ENCODE data around the gene SOS2. TPM values are rescaled to one million over a fixed set of nuclear protein-coding genes. Genes with fewer than 3 reads are reported as not detected.

The SOS2 gene
- total RNA-seq, 1 experiment from 2014 or later, result 20.3 TPM

DNA sequence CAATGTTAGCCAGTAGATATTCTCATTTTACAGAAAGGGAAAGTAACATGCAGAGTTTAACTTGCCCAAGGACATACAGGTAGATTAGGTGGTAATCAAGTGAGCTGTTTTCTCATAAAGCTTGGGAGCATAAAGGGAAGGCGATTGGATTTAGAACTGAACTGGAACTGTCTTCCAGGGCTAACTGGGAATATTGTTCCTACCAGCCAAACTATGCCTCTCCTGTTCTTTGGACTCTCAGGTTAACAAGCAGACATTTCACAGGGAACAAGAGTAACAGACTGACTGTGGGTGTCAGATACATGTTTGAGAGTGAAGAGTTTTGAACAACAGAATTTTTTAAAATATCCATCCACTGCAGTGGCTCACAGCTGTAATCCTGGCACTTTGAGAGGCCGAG lies 130.6 kb downstream of the SOS2 start:
- no TSS peak for BruUV-seq (replicated peaks)
- H3K27me3 ChIP-seq (replicated peaks; ENCODE audit: insufficient read depth, low read depth, low read length, poor library complexity), result no peaks in the 10 kb centered on the region
- DNase-seq (ENCODE audit: low spot score), result no peak
- no peak overlapping the region for H3K27ac ChIP-seq (ENCODE audit: low read depth, low read length, poor library complexity, severe bottlenecking)
- ChIA-PET CTCF (no interaction called here), POLR2A (ENCODE audit: low non-redundant PET) (no interaction called here)
- TF ChIP-seq EZH2 (IDR thresholded peaks at IDR 0.05; ENCODE audit: borderline replicate concordance, low read depth, low read length, poor library complexity, severe bottlenecking), result no peak
- TF ChIP-seq, protein P1, sequence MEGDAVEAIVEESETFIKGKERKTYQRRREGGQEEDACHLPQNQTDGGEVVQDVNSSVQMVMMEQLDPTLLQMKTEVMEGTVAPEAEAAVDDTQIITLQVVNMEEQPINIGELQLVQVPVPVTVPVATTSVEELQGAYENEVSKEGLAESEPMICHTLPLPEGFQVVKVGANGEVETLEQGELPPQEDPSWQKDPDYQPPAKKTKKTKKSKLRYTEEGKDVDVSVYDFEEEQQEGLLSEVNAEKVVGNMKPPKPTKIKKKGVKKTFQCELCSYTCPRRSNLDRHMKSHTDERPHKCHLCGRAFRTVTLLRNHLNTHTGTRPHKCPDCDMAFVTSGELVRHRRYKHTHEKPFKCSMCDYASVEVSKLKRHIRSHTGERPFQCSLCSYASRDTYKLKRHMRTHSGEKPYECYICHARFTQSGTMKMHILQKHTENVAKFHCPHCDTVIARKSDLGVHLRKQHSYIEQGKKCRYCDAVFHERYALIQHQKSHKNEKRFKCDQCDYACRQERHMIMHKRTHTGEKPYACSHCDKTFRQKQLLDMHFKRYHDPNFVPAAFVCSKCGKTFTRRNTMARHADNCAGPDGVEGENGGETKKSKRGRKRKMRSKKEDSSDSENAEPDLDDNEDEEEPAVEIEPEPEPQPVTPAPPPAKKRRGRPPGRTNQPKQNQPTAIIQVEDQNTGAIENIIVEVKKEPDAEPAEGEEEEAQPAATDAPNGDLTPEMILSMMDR (conservative IDR thresholded peaks at IDR 0.05; ENCODE audit: low read depth, low read length), result no peak
- H3K4me3 ChIP-seq (ENCODE audit: low read depth, low read length, poor library complexity, severe bottlenecking), result no peak overlapping the region
- intact Hi-C loops (cut with micrococcal nuclease; ENCODE audit: unreplicated experiment), result no loop called here
- H3K36me3 ChIP-seq (ENCODE audit: insufficient read depth, low read length, poor library complexity, severe bottlenecking), result no peaks in the 10 kb centered on the region
- no peaks in the 10 kb centered on the region for H3K9me3 ChIP-seq (ENCODE audit: low read depth, low read length, poor library complexity, severe bottlenecking)
- H3K4me1 ChIP-seq (ENCODE audit: insufficient read depth, low read length, poor library complexity, severe bottlenecking), result no peaks in the 10 kb centered on the region

DNA sequence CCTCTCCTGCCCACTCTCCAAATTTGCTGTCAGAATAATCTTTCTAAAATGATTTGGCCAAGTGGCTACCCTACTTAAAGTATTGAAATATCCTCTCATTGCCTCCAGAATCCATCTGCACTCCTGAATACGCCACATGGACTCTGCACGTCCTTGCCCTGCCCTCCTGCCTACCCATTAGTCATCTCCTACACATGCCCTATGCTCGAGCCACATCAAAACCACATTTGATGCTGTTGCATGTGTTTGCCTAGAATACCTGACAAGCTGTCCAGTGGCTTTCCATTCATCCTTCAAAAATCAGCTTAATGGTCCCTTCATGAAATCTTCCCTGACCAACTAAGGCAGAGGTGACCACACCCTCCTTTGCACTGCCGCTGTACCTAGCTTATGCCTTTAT lies 132.0 kb downstream of the SOS2 start:
- POLR2A ChIA-PET (ENCODE audit: low non-redundant PET), result no interaction called here

DNA sequence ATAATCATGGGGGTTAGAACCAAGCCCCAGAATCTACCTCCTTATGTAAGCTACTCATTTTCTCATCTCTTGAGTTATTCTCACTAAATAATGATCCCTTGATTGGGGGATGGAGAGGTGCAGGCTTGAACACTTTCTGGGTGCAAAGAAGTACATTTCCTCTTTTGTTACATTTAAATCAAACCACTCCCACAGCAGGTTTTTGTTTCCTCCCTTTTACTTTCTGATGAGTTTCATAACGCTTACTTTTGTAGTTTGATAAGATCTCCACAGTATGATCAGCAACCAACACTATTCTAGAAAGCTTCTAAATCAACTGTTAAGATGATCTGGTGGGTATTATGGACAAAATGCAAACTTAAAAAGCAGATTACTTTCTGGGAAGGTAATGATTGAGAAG lies 135.5 kb downstream of the SOS2 start:
- intact Hi-C loops (cut with micrococcal nuclease; ENCODE audit: unreplicated experiment), result no loop called here

More for the DNA sequence above, 132.0 kb downstream of the SOS2 start:
- BruUV-seq (replicated peaks), result no TSS peak
- Histone ChIP-seq H3K9me3 (ENCODE audit: low read depth, low read length, poor library complexity, severe bottlenecking) (no peaks in the 10 kb centered on the region), H3K27ac (ENCODE audit: low read depth, low read length, poor library complexity, severe bottlenecking) (no peak overlapping the region), H3K36me3 (ENCODE audit: insufficient read depth, low read length, poor library complexity, severe bottlenecking) (no peaks in the 10 kb centered on the region), H3K27me3 (replicated peaks; ENCODE audit: insufficient read depth, low read depth, low read length, poor library complexity) (no peaks in the 10 kb centered on the region), H3K4me3 (ENCODE audit: low read depth, low read length, poor library complexity, severe bottlenecking) (no peak overlapping the region), H3K4me1 (ENCODE audit: insufficient read depth, low read length, poor library complexity, severe bottlenecking) (no peaks in the 10 kb centered on the region)
- intact Hi-C loops (cut with micrococcal nuclease; ENCODE audit: unreplicated experiment), result no loop called here
- no peak for DNase-seq (ENCODE audit: low spot score)
- TF ChIP-seq EZH2 (IDR thresholded peaks at IDR 0.05; ENCODE audit: borderline replicate concordance, low read depth, low read length, poor library complexity, severe bottlenecking), result no peak
- CTCF ChIA-PET, result no interaction called here

More for the DNA sequence above, 135.5 kb downstream of the SOS2 start:
- H3K27me3 ChIP-seq (replicated peaks; ENCODE audit: insufficient read depth, low read depth, low read length, poor library complexity), result no peaks in the 10 kb centered on the region
- no peaks in the 10 kb centered on the region for H3K9me3 ChIP-seq (ENCODE audit: low read depth, low read length, poor library complexity, severe bottlenecking)
- no TSS peak for BruUV-seq (replicated peaks)
- no peaks in the 10 kb centered on the region for H3K4me1 ChIP-seq (ENCODE audit: insufficient read depth, low read length, poor library complexity, severe bottlenecking)
- ChIA-PET POLR2A (ENCODE audit: low non-redundant PET) (no interaction called here), CTCF (no interaction called here)
- H3K27ac ChIP-seq (ENCODE audit: low read depth, low read length, poor library complexity, severe bottlenecking), result no peak overlapping the region
- TF ChIP-seq, protein P1 (conservative IDR thresholded peaks at IDR 0.05; ENCODE audit: low read depth, low read length), result no peak
- no peak for TF ChIP-seq EZH2 (IDR thresholded peaks at IDR 0.05; ENCODE audit: borderline replicate concordance, low read depth, low read length, poor library complexity, severe bottlenecking)
- no peak for DNase-seq (ENCODE audit: low spot score)
- no peak overlapping the region for H3K4me3 ChIP-seq (ENCODE audit: low read depth, low read length, poor library complexity, severe bottlenecking)
- no peaks in the 10 kb centered on the region for H3K36me3 ChIP-seq (ENCODE audit: insufficient read depth, low read length, poor library complexity, severe bottlenecking)

All from A673 (cell line).